ENCODE results near the gene TRPM3. TPM values are rescaled to one million over a fixed set of nuclear protein-coding genes. Genes with fewer than 3 reads are reported as not detected.

The TRPM3 gene
- total and polyA plus RNA-seq, 9 of the 15 experiments (the other 6 are each of a cell fraction or from before 2014, with no cell fraction given), result 0.04 TPM; not detected in 8

DNA sequence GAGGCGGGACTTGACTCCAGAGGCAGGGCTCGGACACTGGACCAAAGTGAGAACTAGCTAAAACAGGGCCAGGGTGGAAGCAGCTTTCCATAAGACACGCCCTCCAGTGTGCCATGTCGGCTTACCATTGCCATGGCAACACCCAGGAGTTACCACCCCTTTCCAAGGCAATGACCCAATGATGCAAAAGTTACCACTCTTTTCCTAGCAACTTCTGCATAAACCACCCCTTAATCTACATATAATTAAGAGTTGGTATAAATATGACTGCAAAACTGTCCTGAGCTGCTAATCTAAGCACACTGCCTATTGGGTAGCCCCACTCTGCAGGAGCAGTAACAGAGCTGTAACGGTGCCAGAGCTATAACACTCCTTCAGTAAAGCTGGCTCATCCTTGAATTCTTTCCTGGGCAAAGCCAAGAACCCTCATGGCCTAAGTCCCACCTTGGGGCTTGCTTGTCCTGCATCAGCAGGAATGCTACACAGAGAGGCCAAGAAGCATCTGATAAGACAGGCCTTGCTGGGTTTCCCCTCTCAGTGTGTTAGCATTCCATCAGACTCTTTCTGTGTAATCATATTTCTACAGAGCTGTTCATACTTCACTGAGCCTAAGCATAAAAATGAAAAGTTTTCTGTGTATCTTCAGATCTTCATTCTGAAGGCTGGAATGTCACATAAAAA is 444.2 kb downstream of the TRPM3 start:
- H3K27ac ChIP-seq (ENCODE audit: extremely low read depth, low read depth, low read length), result no peak overlapping the region
- TF ChIP-seq RFX1 (IDR thresholded peaks at IDR 0.05) (peak; percentile 46), RBM15 (IDR thresholded peaks at IDR 0.05; ENCODE audit: insufficient read depth, low read length) (no peak)
- H3K27me3 ChIP-seq (ENCODE audit: control insufficient read depth in 2 of 2, insufficient read depth in 2 of 2, low read length in 2 of 2), result no peaks in the 10 kb centered on the region
- H3K4me1 ChIP-seq (replicated peaks in 1 of 2; ENCODE audit: control insufficient read depth in 2 of 2, insufficient read depth in 2 of 2, low read length in 2 of 2), result no peaks in the 10 kb centered on the region
- no peak overlapping the region for H3K9ac ChIP-seq (ENCODE audit: insufficient read depth in 1 of 2, low read depth in 2 of 2, low read length in 2 of 2)
- in situ Hi-C loops (cut with MboI), result no loop called here
- BruUV-seq (replicated peaks), result no TSS peak
- WGBS (ENCODE audit: insufficient coverage, low coverage, missing lambda C conversion rate), result 0% methylated on average over 5 of the region's 5 CpGs
- H3K4me3 ChIP-seq, result no peak overlapping the region
- no peaks in the 10 kb centered on the region for H3K79me2 ChIP-seq (ENCODE audit: control insufficient read depth, insufficient read depth, low read length)
- no peak for FAIRE-seq
- no peak overlapping the region for H2AFZ ChIP-seq (ENCODE audit: low read depth, low read length)
- no peak overlapping the region for H3K4me2 ChIP-seq (ENCODE audit: insufficient read depth, low read length)
- H3K9me3 ChIP-seq (replicated peaks; ENCODE audit: control insufficient read depth, insufficient read depth, low read depth, low read length), result no peaks in the 10 kb centered on the region
- H3K36me3 ChIP-seq (ENCODE audit: control insufficient read depth, insufficient read depth, low read length), result no peaks in the 10 kb centered on the region
- ChIA-PET POLR2A (no interaction called here), CTCF (ENCODE audit: low intra/inter-chr PET ratio) (no interaction called here)
- no peak for DNase-seq (ENCODE audit: extremely low read depth in 1 of 4, low spot score in 3 of 4)
- H3K9me1 ChIP-seq (ENCODE audit: control insufficient read depth, insufficient read depth, low read length), result no peaks in the 10 kb centered on the region
- intact Hi-C loops (cut with micrococcal nuclease), result no loop called here
- no peak for ATAC-seq
- no peaks in the 10 kb centered on the region for H4K20me1 ChIP-seq (replicated peaks; ENCODE audit: control insufficient read depth, insufficient read depth, low read length)

DNA sequence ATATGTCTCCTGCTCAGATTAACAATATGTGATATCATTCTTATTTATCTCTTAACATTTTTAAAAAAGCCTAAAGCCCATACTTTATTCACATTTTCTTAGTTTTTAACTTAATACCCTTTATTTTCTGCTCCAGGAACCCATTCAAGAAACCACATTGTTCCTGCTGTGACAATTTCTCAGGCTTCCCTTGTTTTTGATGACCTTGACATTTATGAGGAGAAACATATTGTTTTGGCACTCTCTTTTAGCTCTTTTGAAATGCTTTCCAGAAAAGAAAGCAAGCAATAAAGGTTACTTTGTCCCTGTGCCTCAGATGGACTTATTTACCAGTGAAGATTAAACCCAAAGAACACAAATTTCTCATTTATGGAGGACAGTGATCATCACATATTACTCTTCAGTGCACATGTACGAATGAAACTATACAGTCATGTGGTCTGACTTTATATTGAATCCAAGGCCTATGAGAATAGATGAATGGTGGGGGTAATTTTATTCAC is 445.5 kb downstream of the TRPM3 start:
- TF ChIP-seq NCOA4 (IDR thresholded peaks at IDR 0.05; ENCODE audit: partially characterized antibody), result no peak
- no peak for TF ChIP-seq ARID2 (IDR thresholded peaks at IDR 0.05)
- no peak for TF ChIP-seq MYBL2 (IDR thresholded peaks at IDR 0.05; ENCODE audit: low read depth)
- no peak for TF ChIP-seq MYBL2 (CRISPR knock-in tag; IDR thresholded peaks at IDR 0.05; ENCODE audit: borderline replicate concordance)
- 0 out of 2 replicates have a peak, but pooled peaks have one; percentile 6 for TF ChIP-seq C11orf30 (IDR thresholded peaks at IDR 0.05; ENCODE audit: low read depth)
- TF ChIP-seq DDX20 (tag; IDR thresholded peaks at IDR 0.05; ENCODE audit: low read depth), result no peak
- no peak for TF ChIP-seq ZNF140 (CRISPR knock-in tag; IDR thresholded peaks at IDR 0.05)
- DNase-seq (ENCODE audit: extremely low read depth in 1 of 4, low spot score in 3 of 4), result no peak

More for the DNA sequence above, 445.5 kb downstream of the TRPM3 start:
- Histone ChIP-seq H4K20me1 (replicated peaks; ENCODE audit: control insufficient read depth, insufficient read depth, low read length) (no peaks in the 10 kb centered on the region), H3K79me2 (ENCODE audit: control insufficient read depth, insufficient read depth, low read length) (no peaks in the 10 kb centered on the region), H3K27me3 (ENCODE audit: control insufficient read depth in 2 of 2, insufficient read depth in 2 of 2, low read length in 2 of 2) (no peaks in the 10 kb centered on the region), H2AFZ (ENCODE audit: low read depth, low read length) (no peak overlapping the region), H3K9me1 (ENCODE audit: control insufficient read depth, insufficient read depth, low read length) (no peaks in the 10 kb centered on the region), H3K27ac (ENCODE audit: extremely low read depth, low read depth, low read length) (no peak overlapping the region), H3K9ac (ENCODE audit: insufficient read depth in 1 of 2, low read depth in 2 of 2, low read length in 2 of 2) (no peak overlapping the region), H3K36me3 (ENCODE audit: control insufficient read depth, insufficient read depth, low read length) (no peaks in the 10 kb centered on the region), H3K4me2 (ENCODE audit: insufficient read depth, low read length) (no peak overlapping the region), H3K4me3 (no peak overlapping the region), H3K4me1 (replicated peaks in 1 of 2; ENCODE audit: control insufficient read depth in 2 of 2, insufficient read depth in 2 of 2, low read length in 2 of 2) (no peaks in the 10 kb centered on the region), H3K9me3 (replicated peaks; ENCODE audit: control insufficient read depth, insufficient read depth, low read depth, low read length) (no peaks in the 10 kb centered on the region)
- ChIA-PET CTCF (ENCODE audit: low intra/inter-chr PET ratio) (no interaction called here), POLR2A (no interaction called here)
- intact Hi-C loops (cut with micrococcal nuclease), result no loop called here
- ATAC-seq, result no peak
- WGBS (ENCODE audit: insufficient coverage, low coverage, missing lambda C conversion rate), result 0% methylated on average over 1 of the region's 1 CpG
- no TSS peak for BruUV-seq (replicated peaks)
- in situ Hi-C loops (cut with MboI), result no loop called here
- no peak for FAIRE-seq

Data from K562 (cell line).